Gastroesophageal sphincter (tissue), 4 donors: ENCODE results near the gene CRACR2A. TPM values are rescaled to one million over a fixed set of nuclear protein-coding genes. Genes with fewer than 3 reads are reported as not detected.
A peak's percentile ranks its signal among the peaks of the same experiment; 100 is the strongest.

ENCODE experiments used
- ATAC-seq: fragments of 150-250 bp; one replicate; pipeline ENCODE4 v1.9.1; 2016; ENCODE audit warnings: mild to moderate bottlenecking, moderate library complexity
- H3K27ac ChIP-seq, 4 donors: fragments of 200-600 bp; sonication (generic) in 3 of 4; 1 replicate in 3 of 4; 2 replicates in 1 of 4; pipeline ENCODE4 v1.5.1; 2016 to 2019
- H3K27me3 ChIP-seq: fragments of 200-600 bp; sonication (generic); one replicate; pipeline ENCODE4 v1.5.1; 2019
- H3K36me3 ChIP-seq, 2 donors: fragments of 200-600 bp; sonication (generic); one replicate each; pipeline ENCODE4 v1.5.1; 2019; ENCODE audit warnings: control low read depth in 1 of 2
- H3K4me1 ChIP-seq, 3 donors: fragments of 200-600 bp; sonication (generic); 1 replicate in 2 of 3; 2 replicates in 1 of 3; pipeline ENCODE4 v1.5.1; 2016 to 2019; ENCODE audit warnings: control low read depth in 2 of 3
- H3K4me3 ChIP-seq, 2 donors: fragments of 200-600 bp; sonication (generic); one replicate each; pipeline ENCODE4 v1.5.1; 2019; ENCODE audit warnings: mild to moderate bottlenecking in 1 of 2, moderate library complexity in 1 of 2
- H3K9me3 ChIP-seq, 3 donors: fragments of 200-600 bp; sonication (generic); one replicate each; pipeline ENCODE4 v1.5.1; 2017 to 2019; ENCODE audit warnings: control low read depth in 2 of 3
- EP300 ChIP-seq: sonication (generic); formaldehyde crosslinking; IDR thresholded peaks from one replicate; pipeline ENCODE4 v1.6.1; 2017; ENCODE audit warnings: antibody characterized with exemption, mild to moderate bottlenecking
- POLR2A ChIP-seq, 2 donors: fragments of 450-650 bp; IDR thresholded peaks; one replicate each; pipeline ENCODE4 v1.6.1; 2017; ENCODE audit warnings: antibody characterized with exemption in 2 of 2, mild to moderate bottlenecking in 2 of 2, moderate library complexity in 1 of 2
- POLR2AphosphoS5 ChIP-seq: sonication (generic); formaldehyde crosslinking; IDR thresholded peaks from one replicate; pipeline ENCODE4 v1.6.1; 2017; ENCODE audit warnings: antibody characterized with exemption
- WGBS, 2 donors: methylation state at CpG; one replicate each; pipeline ENCODE4 v1.1.5; 2018; ENCODE audit warnings: low coverage in 1 of 2; 5-methylcytosine and 5-hydroxymethylcytosine counted together
- total RNA-seq, 4 donors: library from RNA; depleted of rRNA; stranded (reverse); fragments of >200 nt; gene quantifications; one replicate each; pipeline ENCODE4 v1.1.0, GENCODE V29; 2016
- TF ChIP-seq, protein P1 (sequence below), 4 experiments: fragments of 200-600 bp in 2 of 4; fragments of 450-650 bp in 2 of 4; sonication (generic) in 1 of 4; IDR thresholded peaks; one replicate each; pipeline ENCODE4 v1.5.1; 2017 to 2019; ENCODE audit warnings: antibody characterized with exemption in 4 of 4, mild to moderate bottlenecking in 2 of 4, moderate library complexity in 2 of 4

CRACR2A gene
- total RNA-seq, 4 donors from 2014 or later = 2.2 to 5.4 (median 3.0) TPM

DNA sequence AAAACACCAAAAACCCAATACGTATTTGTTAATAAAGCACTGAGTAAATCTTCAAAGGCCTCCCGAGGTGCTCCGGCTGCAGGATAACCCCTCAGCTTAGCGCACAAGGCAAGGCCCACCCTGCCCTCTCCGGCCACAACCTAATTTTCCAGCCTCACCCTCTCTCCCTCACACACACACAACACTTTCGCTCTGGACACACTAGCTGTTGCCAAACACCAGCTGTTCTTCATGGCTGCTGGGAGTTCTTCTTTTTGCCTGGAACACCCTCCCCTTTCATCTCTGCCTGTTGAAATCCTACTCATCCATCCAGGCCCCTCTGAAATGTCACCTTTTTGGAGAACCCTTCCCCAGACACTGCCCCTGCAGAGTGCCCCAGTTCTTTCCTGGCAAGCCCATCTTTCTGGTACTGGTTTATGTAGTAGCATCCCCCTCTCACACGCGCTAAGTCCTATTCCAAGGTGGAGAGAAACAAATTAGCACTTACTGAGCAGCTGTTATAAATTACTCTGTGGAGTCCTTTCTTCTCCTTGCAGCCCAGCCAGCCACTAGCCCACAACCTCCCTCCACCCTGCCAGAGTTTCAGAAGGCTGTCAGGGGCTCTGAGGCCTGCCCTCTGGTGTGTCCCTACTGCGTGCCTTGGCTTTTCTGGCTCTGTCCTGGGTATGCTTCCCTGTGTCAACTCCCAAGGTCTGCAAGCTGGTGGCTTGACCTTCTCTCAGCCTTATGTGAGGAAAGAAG, 805 bp upstream of the CRACR2A start:
- Histone ChIP-seq H3K36me3 (no peaks in the 10 kb centered on the region), H3K27me3 (peaks cover 30% of the 10 kb centered on the region), H3K4me3 (peak overlapping the region in 1 of 2 donors; percentile 49), H3K4me1 (peaks cover 0 to 19% (median 0%) of the 10 kb centered on the region in 3 donors), H3K9me3 (no peaks in the 10 kb centered on the region), H3K27ac (peak overlapping the region in 3 of 4 donors; percentile 77 to 85 (median 77))
- ATAC-seq = peak; percentile 62
- WGBS, 2 donors = 44 to 69% methylated on average over 7 to 8 of the region's 9 CpGs
- TF ChIP-seq, protein P1, sequence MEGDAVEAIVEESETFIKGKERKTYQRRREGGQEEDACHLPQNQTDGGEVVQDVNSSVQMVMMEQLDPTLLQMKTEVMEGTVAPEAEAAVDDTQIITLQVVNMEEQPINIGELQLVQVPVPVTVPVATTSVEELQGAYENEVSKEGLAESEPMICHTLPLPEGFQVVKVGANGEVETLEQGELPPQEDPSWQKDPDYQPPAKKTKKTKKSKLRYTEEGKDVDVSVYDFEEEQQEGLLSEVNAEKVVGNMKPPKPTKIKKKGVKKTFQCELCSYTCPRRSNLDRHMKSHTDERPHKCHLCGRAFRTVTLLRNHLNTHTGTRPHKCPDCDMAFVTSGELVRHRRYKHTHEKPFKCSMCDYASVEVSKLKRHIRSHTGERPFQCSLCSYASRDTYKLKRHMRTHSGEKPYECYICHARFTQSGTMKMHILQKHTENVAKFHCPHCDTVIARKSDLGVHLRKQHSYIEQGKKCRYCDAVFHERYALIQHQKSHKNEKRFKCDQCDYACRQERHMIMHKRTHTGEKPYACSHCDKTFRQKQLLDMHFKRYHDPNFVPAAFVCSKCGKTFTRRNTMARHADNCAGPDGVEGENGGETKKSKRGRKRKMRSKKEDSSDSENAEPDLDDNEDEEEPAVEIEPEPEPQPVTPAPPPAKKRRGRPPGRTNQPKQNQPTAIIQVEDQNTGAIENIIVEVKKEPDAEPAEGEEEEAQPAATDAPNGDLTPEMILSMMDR (IDR thresholded peaks at IDR 0.05) = no peak
- no peak for TF ChIP-seq POLR2AphosphoS5

DNA sequence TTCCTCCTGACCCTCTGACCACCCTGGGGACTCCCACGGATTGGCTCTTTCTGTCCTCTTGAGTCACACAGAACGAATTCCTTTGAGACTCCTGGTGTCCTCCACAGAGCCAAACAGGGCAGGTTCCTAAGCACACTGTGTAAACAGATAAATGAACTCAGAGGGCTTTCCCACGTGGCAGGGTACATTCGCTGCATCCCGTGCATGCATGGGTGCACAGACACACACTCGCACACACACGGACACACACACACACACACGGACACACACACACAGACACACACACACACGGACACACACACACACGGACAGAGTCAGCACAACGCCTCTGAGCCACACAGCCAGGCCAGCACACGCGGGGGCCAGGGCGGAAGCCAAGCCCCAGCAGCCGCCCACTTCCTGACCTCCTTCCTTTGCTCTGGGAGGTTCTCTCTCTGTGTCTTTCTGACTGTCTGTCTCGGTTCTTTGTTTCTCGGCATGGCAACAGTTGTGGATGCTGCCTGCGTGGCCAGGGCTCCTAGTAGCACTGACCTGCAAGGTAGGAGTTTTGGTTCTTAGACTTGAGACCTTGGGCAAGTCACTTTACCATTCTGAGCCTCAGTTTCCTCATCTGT, 706 bp downstream of the CRACR2A start:
- TF ChIP-seq POLR2AphosphoS5 (no peak), EP300 (no peak)
- TF ChIP-seq, protein P1 (IDR thresholded peaks at IDR 0.05) = no peak
- Histone ChIP-seq H3K27ac (peak overlapping the region in 3 of 4 donors; percentile 77 to 85 (median 77)), H3K4me1 (peaks cover 0 to 19% (median 0%) of the 10 kb centered on the region in 3 donors), H3K36me3 (no peaks in the 10 kb centered on the region), H3K4me3 (peak overlapping the region; percentile 49), H3K27me3 (peaks cover 30% of the 10 kb centered on the region), H3K9me3 (no peaks in the 10 kb centered on the region)
- ATAC-seq = peak; percentile 58
- WGBS, 2 donors = 37 to 60% methylated on average over 1 to 2 of the region's 18 CpGs

DNA sequence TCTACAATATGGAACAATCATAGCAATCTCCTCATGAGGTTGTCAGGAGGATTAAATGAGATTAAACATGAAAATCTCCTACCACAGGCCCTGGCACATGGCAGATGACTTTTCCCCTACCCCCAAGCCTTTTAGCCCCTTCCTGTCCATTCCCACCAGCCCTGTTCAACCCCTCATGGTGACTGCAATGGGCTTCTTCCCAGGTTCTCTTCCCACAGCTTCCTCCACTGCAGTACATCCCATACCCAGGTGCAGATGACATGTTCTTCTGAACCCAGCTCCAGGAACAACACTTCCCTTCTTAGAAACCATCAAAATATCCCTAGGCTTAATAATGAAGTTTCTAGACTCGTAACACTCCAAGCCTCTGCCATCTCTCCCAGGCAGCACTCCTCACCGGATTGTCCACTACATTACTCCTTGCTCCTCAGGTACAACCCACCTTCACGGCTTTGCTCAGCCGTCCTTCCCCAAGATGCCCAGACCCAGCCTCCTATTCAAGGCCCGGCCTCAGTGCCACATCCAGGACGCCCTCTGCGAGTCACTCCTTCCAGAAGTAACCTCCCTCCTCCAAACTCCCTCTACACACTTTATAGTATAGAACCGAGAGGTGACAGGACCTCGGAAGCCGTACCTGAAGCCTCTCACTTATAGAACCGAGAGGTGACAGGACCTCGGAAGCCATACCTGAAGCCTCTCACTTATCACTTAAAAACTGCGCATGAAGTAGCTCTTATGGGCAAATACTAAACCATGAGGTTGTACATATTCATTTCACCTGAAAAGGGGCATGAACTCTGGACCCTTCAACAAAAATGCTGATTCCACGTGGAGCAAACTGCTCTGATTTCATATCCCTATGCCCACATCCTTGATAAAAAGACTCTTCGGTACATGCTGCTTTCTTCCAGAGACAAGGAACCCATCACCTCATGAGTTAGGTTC, 1.5 kb downstream of the CRACR2A start:
- no peak for TF ChIP-seq POLR2A (IDR thresholded peaks at IDR 0.05)
- no peak for TF ChIP-seq EP300
- no peak for TF ChIP-seq POLR2AphosphoS5
- TF ChIP-seq, protein P1 (IDR thresholded peaks at IDR 0.05) = no peak
- 95 to 97% methylated on average over 13 to 15 of the region's 15 CpGs for WGBS, 2 donors
- no peak overlapping the region for H3K4me3 ChIP-seq

DNA sequence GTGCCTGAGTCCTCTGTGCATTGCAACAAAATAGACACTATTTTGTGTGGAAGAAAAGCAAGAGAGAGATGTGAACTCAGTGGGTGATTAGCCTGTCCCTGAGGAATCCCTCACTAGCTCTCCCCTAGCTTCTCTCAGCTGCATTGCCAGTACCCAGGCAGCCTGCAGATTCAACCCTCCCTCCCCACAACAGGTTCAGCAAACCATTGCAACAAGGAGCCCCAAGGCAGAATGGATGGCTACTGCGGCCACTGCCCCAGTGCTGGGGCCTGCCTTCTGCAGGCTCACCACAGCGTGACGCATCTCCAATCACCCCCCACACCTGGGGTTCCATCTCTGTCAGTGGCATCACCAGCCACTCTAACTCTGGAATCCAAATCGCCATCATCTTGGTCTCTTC, 2.3 kb downstream of the CRACR2A start:
- Histone ChIP-seq H3K27ac (no peak overlapping the region), H3K27me3 (peaks cover 30% of the 10 kb centered on the region), H3K4me3 (no peak overlapping the region), H3K4me1 (peaks cover 0 to 19% (median 0%) of the 10 kb centered on the region in 3 donors), H3K9me3 (peaks cover 0 to 7% (median 0%) of the 10 kb centered on the region in 3 donors), H3K36me3 (no peaks in the 10 kb centered on the region)
- 100% methylated on average over 2 of the region's 4 CpGs; no CpG with 5 or more reads in 1 of the 2 donors for whole genome bisulfite sequencing, 2 donors
- TF ChIP-seq POLR2AphosphoS5 (no peak), POLR2A (IDR thresholded peaks at IDR 0.05) (no peak), EP300 (no peak)
- no peak for ATAC-seq

More for the DNA sequence above, 1.5 kb downstream of the CRACR2A start:
- peaks cover 30% of the 10 kb centered on the region for H3K27me3 ChIP-seq
- no peak for ATAC-seq
- peaks cover 0 to 19% (median 0%) of the 10 kb centered on the region in 3 donors for H3K4me1 ChIP-seq
- H3K36me3 ChIP-seq = no peaks in the 10 kb centered on the region
- H3K27ac ChIP-seq = peak overlapping the region in 1 of 4 donors; percentile 85
- peaks cover 0 to 2% (median 0%) of the 10 kb centered on the region in 3 donors for H3K9me3 ChIP-seq

DNA sequence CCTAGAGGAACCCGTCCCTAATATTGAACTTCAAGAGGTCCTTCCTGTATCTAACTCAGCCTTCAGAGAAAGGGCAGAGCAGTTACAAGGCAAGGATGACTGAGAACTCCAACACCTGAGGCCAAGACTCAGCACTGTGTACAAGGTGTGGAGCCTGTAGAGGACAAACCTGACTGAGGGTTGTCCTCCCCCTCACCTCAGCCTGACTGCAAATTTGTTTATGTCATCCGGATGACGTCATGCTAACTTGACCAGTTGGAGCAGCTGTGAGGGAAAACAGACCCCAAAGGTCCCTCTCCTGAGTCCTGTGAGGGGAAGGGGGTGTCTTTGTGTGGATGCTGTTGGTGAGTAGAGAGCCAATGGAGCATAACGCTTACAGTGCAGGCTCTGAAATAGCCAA, 4.3 kb downstream of the CRACR2A start:
- H3K27ac ChIP-seq = no peak overlapping the region

More for the DNA sequence above, 4.3 kb downstream of the CRACR2A start:
- Histone ChIP-seq H3K9me3 (peaks cover 0 to 7% (median 0%) of the 10 kb centered on the region in 3 donors), H3K4me3 (no peak overlapping the region), H3K4me1 (peaks cover 0 to 14% (median 0%) of the 10 kb centered on the region in 3 donors), H3K36me3 (no peaks in the 10 kb centered on the region), H3K27me3 (peaks cover 15% of the 10 kb centered on the region)
- no peak for ATAC-seq
- TF ChIP-seq, protein P1 (IDR thresholded peaks at IDR 0.05) = no peak
- TF ChIP-seq POLR2A (IDR thresholded peaks at IDR 0.05) = no peak
- WGBS, 2 donors = 50 to 58% methylated on average over 2 to 3 of the region's 4 CpGs
